ENCODE data around the gene FBXW8.

DNA sequence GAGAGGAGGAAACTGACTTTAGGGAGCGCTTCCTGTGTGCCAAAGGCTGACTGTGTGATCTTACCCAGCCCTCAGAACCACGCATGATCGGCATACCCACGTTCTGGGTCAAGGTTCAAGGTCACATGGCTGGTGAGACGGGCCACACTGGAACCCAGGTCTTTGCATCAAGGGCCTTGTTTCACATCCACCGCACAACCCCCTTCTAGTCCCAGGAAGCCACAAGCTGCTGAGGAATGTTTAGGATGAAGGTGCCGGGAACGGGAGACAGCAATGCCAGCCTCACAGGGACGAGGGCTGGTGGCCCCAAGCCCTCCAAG is 137.8 kb downstream of the FBXW8 start:
- no peak for TF ChIP-seq SIN3A (IDR thresholded peaks at IDR 0.05; ENCODE audit: borderline replicate concordance, insufficient read depth, low read length)
- TF ChIP-seq, protein P1, sequence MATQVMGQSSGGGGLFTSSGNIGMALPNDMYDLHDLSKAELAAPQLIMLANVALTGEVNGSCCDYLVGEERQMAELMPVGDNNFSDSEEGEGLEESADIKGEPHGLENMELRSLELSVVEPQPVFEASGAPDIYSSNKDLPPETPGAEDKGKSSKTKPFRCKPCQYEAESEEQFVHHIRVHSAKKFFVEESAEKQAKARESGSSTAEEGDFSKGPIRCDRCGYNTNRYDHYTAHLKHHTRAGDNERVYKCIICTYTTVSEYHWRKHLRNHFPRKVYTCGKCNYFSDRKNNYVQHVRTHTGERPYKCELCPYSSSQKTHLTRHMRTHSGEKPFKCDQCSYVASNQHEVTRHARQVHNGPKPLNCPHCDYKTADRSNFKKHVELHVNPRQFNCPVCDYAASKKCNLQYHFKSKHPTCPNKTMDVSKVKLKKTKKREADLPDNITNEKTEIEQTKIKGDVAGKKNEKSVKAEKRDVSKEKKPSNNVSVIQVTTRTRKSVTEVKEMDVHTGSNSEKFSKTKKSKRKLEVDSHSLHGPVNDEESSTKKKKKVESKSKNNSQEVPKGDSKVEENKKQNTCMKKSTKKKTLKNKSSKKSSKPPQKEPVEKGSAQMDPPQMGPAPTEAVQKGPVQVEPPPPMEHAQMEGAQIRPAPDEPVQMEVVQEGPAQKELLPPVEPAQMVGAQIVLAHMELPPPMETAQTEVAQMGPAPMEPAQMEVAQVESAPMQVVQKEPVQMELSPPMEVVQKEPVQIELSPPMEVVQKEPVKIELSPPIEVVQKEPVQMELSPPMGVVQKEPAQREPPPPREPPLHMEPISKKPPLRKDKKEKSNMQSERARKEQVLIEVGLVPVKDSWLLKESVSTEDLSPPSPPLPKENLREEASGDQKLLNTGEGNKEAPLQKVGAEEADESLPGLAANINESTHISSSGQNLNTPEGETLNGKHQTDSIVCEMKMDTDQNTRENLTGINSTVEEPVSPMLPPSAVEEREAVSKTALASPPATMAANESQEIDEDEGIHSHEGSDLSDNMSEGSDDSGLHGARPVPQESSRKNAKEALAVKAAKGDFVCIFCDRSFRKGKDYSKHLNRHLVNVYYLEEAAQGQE (IDR thresholded peaks at IDR 0.05; ENCODE audit: insufficient read depth in 1 of 2, low read depth in 2 of 2, low read length in 2 of 2), result no peak
- no peak for TF ChIP-seq TAF1 (IDR thresholded peaks at IDR 0.05; ENCODE audit: borderline replicate concordance, insufficient read depth, low read length)
